HG02973 (cell line): ENCODE data around the gene TIPIN.
A peak's percentile ranks its signal among the peaks of the same experiment; 100 is the strongest.
"Not testable (repeated sequence)": the region's sequence is repeated elsewhere in the genome, so short reads cannot be mapped to it uniquely, and the experiment has no call there.

Experiments
- ATAC-seq: cut with Tn5 transposase; IDR thresholded peaks from one replicate; pipeline ENCODE4 v1.9.1; 2021; ENCODE audit warnings: moderate library complexity; ENCODE audit not compliant: unreplicated experiment

Gene TIPIN

DNA sequence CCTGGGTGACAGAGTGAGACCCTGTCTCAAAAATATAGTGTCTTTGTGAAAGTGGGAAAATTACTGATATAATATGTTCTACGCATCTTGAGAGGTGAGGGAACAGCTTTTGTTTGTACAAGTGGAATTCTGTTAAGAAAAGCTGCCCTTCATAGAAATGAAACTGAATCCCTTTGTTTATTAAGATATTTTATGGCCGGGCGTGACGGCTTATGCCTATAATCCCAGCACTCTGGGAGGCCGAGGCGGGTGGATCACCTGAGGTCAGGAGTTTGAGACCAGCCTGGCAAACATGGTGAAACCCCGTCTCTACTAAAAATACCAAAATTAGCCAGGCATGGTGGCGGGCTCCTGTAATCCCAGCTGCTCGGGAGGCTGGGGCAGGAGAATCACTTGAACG, 52.1 kb downstream of the TIPIN start:
- not testable (repeated sequence) for ATAC-seq

DNA sequence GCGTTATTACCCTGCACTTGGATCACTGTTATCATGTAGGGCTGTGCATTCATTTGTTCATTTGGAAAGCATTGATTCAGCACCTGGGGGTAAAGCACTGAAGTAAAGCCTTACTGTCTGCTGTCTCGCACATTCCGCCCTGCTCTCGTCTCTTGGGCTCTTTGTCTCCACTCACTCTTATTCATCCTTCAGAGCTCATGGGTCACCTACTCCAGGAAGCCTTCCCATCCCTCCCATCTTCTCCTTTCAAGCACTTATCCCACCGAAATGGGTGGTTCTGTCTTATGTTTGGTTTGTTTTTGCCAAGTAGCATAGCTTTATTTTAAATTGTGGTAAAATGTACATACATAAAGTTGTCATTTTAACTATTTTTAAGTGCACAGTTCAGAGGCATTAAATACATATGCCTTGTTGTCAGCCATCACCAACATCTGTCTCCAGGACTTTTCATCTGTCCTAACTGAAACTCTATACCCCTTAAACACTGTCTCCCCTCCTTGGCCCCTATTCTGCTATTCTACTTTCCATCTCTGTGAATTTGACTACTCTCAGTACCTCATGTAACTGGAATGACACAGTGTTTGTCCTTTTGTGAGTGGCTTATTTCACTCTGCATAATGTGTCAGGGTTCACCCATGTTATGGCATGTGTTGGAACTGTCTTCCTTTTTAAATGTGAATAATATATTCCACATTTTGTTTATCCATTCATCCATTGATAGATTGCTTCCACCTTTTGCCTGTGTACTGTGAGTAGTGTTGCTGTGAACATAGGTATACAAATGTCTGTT, 53.8 kb downstream of the TIPIN start:
- no peak for ATAC-seq

DNA sequence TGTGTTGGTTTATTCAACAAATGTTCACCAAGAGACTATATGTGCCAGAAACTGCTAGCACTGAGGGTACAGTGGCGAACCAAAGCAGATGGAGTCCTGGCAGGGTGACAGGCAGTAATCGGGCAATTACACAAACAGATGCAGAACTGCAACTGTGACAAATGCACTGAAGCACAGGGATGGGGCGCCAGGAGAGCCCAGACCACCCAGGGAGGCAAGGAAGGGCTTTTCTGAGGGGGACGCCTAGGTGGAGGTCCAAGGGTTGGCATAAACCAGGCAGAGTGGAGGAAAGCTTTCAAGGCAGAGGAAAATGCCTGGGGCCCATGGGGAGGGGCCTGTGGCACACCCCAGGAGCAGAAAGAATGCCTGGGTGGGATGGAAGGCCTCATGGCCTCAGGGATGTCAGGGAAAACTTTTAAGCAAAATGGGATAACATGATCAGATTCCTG, 57.7 kb downstream of the TIPIN start:
- no peak for ATAC-seq

DNA sequence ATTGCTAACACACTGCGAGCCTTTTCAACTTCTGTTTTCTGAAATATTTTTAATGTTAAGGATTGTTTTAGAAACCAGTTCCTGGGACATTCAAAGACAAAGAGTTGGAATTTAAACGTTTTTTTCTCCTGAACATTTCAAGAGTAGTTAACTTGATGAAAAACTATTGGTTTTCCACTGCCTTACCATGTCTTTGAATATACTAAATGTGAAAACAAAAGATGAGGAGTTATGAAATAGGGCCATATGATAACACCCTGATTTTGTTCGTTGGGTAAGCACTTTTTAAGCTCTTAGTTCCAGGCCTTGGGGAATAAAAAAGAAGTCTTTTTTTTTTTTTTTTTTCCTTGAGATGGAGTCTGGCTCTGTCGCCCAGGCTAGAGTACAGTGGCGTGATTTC, 60.3 kb downstream of the TIPIN start:
- ATAC-seq: no peak

DNA sequence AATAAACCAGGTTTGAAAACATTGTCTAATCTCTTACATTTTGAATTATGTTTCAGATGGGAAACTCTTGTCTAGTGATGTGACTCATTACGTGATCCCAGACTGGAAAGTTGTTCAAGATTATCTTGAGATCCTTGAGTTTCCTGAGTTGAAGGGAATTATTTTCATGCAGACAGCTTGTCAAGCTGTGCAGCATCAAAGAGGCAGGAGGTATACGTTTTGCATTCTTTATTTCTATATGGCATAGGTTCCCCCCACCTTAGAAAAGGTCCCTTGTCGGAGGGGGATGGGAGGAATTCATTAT, 61.6 kb downstream of the TIPIN start:
- ATAC-seq: no peak

DNA sequence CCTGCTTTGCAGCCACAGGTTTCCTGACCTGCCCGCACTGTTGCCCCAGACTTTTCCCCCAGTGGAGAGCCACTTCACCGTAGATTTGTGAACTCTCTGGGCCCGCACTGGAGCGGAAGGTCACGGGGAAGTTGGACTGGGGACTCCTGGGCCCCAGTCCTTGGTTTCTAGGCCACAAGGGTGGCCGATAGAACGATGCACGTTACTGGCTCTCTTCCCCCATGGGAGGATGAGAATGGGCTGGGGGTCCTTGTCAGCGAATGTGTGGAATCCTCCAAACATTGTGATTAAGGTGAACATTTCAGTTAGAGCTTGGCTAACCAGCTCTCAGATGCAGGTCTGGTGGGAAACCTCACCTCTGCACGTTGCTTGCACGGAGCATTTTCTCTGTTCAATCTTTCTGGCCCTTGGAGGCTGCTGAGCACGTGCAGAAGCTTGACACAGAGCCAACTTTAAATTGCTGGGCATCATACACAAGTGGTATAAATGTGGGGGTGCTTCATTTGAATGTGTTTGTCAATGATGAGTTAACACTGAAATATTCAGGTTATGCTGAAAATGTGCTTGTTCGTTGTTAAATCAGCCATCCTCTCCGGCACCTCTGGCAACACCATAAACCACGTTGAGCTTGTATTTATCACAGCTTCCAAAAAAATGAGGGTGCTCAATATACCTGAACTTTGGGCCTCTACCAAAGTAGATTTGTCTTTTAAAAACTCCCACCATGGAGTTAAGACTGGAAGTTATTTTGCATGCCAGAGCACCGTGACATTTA, 62.1 kb downstream of the TIPIN start:
- no peak for ATAC-seq

DNA sequence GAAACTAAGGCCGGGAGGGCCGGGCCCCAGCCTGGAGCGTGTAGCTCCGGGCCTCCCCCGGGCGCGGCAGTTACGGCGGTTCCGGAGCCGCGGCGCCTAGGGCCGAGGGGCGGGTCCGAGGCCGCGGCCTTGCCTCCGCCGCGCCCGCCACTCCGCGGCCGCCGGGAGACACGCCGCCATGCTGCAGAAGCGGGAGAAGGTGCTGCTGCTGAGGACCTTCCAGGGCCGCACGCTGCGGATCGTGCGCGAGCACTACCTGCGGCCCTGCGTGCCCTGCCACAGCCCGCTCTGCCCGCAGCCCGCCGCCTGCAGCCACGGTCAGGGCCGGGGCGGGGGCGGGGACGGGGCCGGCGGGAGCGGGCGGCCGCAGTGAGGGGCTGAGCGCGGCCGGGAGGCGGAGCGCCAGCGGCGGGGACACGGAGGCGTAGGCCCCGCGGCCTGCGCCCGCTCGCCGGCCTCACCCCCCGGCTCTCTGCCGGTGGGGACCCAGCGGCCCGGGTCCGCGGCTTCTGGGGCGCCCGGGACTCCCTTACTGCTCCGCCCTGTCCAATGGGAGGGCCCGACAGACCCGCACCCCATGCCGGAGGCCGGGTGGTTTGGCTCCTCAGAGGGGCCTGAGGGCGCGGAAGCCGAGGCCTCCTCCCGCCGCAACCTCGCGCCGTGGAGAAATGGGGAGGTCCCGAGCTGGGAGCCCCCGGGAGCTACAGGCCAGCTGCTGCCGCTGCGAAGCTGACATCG, 62.9 kb downstream of the TIPIN start, which contains the start of gene DIS3L:
TSS of gene DIS3L (plus strand) at position 150 of the 738 bp plus-strand sequence. CDS start at position 179, 29 bp downstream.
- peak; percentile 54 for ATAC-seq

DNA sequence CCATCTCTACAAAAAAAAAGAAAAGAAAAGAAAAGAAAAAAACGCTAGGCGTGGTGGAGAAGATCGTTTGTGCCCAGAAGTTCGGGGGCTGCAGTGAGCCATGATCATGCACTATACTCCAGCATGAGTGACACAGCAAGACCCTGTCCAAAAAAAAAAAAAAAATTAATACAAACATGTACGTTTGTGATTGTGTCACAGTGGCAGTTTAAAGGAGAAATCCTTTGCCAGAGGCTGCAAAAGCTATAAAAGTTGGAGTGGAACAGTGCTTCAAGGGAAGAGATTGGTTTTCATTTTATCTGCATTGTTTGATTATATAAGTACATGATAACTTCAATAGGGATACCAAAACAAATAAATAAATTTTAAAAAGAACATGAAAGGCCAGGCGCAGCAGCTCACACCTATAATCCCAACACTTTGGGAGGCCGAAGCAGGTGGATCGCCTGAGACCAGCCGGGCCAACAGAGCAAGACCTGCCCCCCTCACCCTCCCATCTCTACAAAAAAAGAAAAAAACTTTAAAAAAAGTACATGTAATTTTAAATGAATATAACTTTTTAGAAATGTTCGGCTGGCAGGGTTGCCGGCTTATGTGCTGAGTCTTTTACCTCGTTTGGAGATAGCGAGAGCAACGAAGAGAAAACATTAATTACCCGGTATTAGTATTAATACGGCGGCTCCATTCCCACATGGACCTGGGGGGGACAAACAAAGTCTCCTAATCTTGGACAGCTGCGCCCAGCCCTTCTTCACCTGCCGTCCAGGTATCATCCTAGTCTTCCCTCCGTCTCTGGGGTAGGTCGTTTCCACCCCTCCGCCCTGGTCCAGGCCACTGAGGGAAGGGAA, 63.7 kb downstream of the TIPIN start:
- ATAC-seq: no peak

DNA sequence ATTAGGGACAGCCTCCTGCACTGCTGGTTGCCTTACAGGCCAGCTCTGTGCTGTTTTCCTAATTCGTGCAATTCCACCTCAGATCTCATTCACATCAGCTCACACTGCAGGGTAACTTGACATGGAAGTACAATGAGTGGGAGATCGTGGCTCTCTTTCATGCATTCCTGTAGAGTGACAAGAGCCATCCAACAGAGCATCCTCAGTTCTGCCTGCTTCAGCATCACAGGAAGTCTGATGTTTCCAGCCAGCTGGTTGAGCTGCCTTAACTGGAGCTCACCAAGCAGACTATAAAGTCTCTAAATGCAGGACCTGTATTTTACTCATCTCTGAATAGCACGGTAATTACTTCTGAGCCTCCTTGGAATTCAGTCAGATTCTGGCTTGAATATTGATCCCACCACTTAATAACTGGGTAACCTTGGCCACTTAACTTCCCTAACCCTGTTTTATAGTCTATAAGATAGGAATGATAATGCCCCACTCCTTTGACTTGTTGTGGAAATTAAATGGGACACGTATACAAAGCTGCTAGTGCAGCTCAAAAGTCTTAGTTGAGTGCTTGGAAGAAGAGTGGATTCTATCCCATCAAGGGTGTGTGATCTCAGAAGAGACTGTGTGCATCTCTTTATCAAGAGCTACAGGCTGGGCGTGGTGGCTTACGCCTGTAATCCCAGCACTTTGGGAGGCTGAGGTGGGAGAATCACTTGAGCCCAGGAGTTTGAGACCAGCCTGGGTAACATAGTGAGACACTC, 64.5 kb downstream of the TIPIN start:
- no peak for ATAC-seq

DNA sequence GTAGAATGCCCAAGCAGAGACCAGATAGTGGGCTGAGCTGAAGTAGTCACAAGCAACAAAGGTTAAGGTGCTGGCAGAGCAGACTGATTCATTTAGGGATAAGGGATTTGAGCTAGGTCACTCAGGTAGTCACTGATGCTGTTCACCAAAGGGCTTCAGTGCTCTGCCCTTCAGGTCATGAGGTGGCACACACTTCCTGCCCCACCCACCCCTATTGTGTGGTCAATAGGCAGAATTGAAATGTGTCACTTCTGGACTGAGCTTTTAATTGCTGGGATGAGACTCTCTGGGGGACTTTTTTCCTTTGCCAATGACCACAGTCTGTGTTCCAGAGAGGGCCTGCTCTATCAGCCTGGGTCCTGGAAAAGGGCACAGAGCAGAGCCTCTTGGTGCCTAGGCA, 66.0 kb downstream of the TIPIN start:
- no peak for ATAC-seq

DNA sequence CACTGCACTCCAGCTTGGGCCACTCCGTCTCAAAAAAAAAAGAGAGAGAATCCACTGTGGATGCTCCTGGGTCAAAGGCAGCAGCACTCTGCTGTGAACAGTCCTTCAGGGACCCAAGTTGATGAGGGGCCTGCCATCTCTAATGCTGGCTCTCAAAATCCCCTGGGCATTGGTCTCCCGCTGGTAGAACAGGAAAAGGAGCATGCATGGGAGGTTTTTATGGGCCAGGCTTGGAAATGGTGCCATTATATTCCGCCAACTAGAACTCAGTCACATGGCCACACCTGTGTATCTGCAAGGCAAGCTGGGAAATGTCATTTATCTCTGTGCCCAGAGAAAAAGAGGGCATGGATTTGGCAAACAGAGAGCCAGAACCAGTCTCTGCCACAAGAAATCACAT, 66.5 kb downstream of the TIPIN start:
- ATAC-seq: no peak

DNA sequence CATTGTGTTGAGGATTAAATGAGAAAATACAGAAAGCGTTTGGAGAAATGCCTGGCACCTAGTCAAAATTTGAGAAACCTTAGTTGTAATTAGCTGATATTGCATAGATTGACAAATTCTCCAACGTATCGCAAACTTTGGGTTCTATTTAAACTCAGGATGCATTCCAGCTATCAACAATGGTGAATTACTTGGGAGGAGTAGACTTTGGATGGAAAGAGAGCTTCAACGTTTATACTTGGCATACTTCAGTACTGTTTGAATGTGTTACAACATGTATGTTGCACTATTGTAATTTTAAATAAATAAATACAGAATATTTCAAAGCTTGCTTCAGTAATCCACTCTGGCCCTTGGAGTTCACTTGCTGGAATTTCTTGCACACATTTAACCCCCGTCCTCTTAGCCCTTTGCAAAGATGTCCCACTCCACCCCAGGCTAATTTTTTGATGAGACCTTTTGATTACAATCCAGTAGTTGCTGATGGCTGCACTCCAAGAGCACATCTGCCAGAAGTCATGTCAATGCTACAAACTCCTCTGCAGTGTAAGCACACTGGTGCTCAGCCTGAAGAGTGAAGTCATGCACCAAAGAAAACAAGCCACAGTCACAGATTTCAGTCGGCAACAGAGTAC, 67.8 kb downstream of the TIPIN start:
- ATAC-seq: no peak

DNA sequence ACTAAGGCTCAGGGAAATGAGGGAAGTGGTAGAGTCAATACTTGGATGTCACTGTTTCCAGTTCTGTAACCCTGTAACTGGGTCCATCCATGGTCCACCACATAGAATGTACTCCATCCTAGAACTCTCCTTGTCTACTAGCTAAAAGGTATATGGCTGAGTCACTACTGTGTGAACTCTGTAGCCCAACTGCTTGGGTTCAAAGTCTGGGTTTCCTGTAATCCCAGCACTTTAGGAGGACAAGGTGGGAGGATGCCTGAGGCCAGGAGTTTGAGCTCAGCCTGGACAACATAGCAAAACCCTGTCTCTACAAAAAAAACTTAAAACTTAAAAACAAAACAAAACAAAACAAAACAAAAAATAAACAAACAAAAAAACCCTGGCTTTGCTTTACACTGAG, 68.4 kb downstream of the TIPIN start:
- no peak for ATAC-seq

DNA sequence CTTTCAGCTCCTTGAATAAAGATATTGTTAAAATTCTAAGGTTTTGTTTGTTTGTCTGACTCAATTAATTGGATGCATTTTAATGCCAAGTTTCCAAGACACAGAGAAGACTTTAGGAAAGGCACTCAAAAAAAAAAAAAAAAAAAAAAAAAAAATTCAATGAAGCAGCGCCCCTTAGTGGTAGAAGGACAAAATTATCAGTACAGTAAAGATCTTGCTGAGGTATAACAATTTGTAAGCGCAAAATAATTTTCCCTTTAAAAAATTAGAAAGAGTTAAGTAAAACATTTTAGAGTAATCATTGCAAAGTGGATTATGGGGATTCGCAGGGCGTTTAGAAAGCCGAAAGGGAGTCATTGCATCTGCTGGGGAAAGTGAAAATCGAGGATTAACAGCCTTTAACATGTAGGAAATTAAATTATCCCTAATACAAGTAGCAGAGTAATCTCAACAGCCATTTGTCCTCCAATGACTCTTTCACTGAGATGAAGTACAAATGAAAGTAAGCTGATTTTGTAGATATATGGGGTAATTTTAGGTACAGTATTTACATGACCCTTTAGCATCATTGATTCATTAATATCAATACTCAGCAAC, 68.9 kb downstream of the TIPIN start:
- ATAC-seq: no peak
